Upper lobe of left lung (tissue), 6 donors: ENCODE results near the gene DGLUCY. TPM values are rescaled to one million over a fixed set of nuclear protein-coding genes. Genes with fewer than 3 reads are reported as not detected.

Experiments used
- ATAC-seq, 2 donors: fragments of 200-7000 bp; cut with Tn5 transposase; one replicate each; pipeline ENCODE4 v1.9.1; 2022; ENCODE audit warnings: mild to moderate bottlenecking in 2 of 2, moderate library complexity in 2 of 2; ENCODE audit not compliant: low FRiP score in 2 of 2
- DNase-seq, 2 donors: peaks; one replicate each; pipeline ENCODE4 v3.0.0-alpha.2; 2019 to 2020
- H3K27ac ChIP-seq, 4 donors: fragments of 200-600 bp; sonication (generic); one replicate each; pipeline ENCODE4 v1.5.1; 2016 to 2019
- H3K27me3 ChIP-seq, 4 donors: fragments of 200-600 bp; sonication (generic); one replicate each; pipeline ENCODE4 v1.5.1; 2017 to 2019
- H3K36me3 ChIP-seq, 4 donors: fragments of 200-600 bp; sonication (generic); one replicate each; pipeline ENCODE4 v1.5.1; 2016 to 2019
- H3K4me1 ChIP-seq, 4 donors: fragments of 200-600 bp; sonication (generic); one replicate each; pipeline ENCODE4 v1.5.1; 2018 to 2019
- H3K4me3 ChIP-seq, 4 donors: fragments of 200-600 bp; sonication (generic); one replicate each; pipeline ENCODE4 v1.5.1; 2017 to 2019; ENCODE audit warnings: mild to moderate bottlenecking in 2 of 4, moderate library complexity in 1 of 4
- H3K9me3 ChIP-seq, 4 donors: fragments of 200-600 bp; sonication (generic); one replicate each; pipeline ENCODE4 v1.5.1; 2018 to 2019
- EP300 ChIP-seq, 4 donors: sonication (generic); formaldehyde crosslinking; IDR thresholded peaks; one replicate each; pipeline ENCODE4 v1.5.1; 2017; ENCODE audit warnings: antibody characterized with exemption in 4 of 4, control low read depth in 2 of 4
- POLR2A ChIP-seq, 4 donors: fragments of 450-650 bp; IDR thresholded peaks; one replicate each; pipeline ENCODE4 v1.5.1; 2016 to 2017; ENCODE audit warnings: antibody characterized with exemption in 4 of 4, mild to moderate bottlenecking in 2 of 4
- POLR2AphosphoS5 ChIP-seq, 2 donors: sonication (generic); formaldehyde crosslinking; IDR thresholded peaks; one replicate each; pipeline ENCODE4 v1.5.1; 2017; ENCODE audit warnings: antibody characterized with exemption in 2 of 2
- WGBS, 2 donors: methylation state at CpG; one replicate each; pipeline ENCODE4 v1.1.5; 2017 to 2018; 5-methylcytosine and 5-hydroxymethylcytosine counted together
- total RNA-seq, 6 donors: library from RNA; depleted of rRNA in 4 of 6; stranded (reverse); fragments of >200 nt in 4 of 6; gene quantifications; one replicate each; pipeline versions ENCODE4 v1.1.0 to v1.2.1, GENCODE V29; 2016 to 2021
- TF ChIP-seq, protein P1 (sequence below), 6 experiments: fragments of 450-650 bp in 4 of 6; fragments of 200-600 bp in 2 of 6; sonication (generic) in 2 of 6; IDR thresholded peaks; one replicate each; pipeline ENCODE4 v1.5.1; 2016 to 2019; ENCODE audit warnings: antibody characterized with exemption in 6 of 6
- donor health status: DM: no; HTN: no; CAD: no; lungs with moderate emphysema.
- donor health status: DM: no; HTN: yes; CAD: no; lungs with severe emphysema.

The DGLUCY gene
- total RNA-seq, 6 donors from 2014 or later = 54.7 to 141 (median 80.3) TPM

DNA sequence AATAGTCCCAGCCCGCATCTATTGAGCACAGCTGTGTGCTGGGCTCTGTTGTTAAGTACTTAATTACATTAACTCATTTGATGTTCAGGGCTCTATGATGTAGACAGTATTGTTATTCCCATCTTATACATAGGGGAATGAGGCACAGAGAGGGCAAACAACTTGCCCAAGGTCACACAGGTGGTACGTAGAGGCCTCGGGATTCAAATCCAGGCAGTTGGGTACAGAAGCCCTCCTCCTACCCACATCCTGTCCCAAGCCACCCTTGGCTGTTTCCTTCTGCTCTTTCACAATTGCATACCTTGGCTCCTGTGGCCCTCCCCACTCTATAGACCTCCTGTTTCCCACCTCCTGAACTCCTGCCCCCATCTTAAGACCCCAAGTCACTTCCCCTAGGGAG lies 140.6 kb downstream of the DGLUCY start:
- DNase-seq (no peak), ATAC-seq (peak in 1 of 2 donors; percentile 3)
- H3K9me3 ChIP-seq = no peaks in the 10 kb centered on the region
- no peak overlapping the region for H3K4me3 ChIP-seq
- TF ChIP-seq EP300 (IDR thresholded peaks at IDR 0.05) (no peak), POLR2AphosphoS5 (IDR thresholded peaks at IDR 0.05) (no peak), POLR2A (IDR thresholded peaks at IDR 0.05) (no peak)
- 68 to 75% methylated on average over 3 of the region's 3 CpGs for WGBS, 2 donors
- H3K36me3 ChIP-seq = no peaks in the 10 kb centered on the region
- peak overlapping the region in 3 of 4 donors; percentile 77 to 83 (median 82) for H3K27ac ChIP-seq
- H3K4me1 ChIP-seq = peaks cover 46 to 60% (median 53%) of the 10 kb centered on the region in 4 donors
- no peaks in the 10 kb centered on the region for H3K27me3 ChIP-seq

DNA sequence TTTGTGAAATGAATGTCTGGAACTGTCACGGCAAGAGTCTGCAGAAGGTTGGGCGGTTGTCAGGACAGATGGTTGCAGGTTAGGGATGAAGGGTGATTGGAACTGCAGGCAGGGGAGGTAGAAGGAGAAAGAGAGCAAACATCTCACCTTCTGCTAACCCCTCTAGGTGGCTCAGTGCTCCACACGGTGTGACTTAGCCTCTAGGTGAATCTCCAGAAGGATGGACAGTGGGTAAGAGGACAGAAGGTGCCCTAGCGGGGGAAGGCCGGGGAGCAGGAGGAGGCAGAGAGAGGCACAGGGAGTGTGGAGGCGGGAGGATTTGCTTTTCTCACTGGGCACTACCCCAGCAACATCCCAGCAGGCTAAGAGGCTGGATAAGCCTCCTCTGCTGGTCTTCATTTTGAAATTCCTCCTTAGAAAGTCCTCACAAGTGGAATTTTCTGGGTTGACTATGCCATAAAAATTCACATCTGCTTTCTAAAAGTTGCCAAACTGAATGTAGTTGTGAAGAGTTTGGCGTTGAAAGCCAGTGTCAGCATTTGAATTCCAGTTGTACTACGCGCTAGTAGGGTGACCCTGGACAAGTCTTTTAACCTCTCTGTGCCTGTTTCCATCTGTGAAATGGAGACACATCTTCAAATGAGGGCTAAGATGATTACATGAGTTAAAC lies 141.3 kb downstream of the DGLUCY start:
- WGBS, 2 donors = 87% methylated on average over 9 of the region's 9 CpGs
- Histone ChIP-seq H3K27me3 (no peaks in the 10 kb centered on the region), H3K4me1 (peaks cover 39 to 53% (median 46%) of the 10 kb centered on the region in 4 donors), H3K4me3 (no peak overlapping the region), H3K36me3 (no peaks in the 10 kb centered on the region), H3K27ac (peak overlapping the region in 1 of 4 donors; percentile 24), H3K9me3 (no peaks in the 10 kb centered on the region)
- DNase-seq (no peak), ATAC-seq (no peak)
- TF ChIP-seq POLR2A (IDR thresholded peaks at IDR 0.05) = no peak
- TF ChIP-seq, protein P1, sequence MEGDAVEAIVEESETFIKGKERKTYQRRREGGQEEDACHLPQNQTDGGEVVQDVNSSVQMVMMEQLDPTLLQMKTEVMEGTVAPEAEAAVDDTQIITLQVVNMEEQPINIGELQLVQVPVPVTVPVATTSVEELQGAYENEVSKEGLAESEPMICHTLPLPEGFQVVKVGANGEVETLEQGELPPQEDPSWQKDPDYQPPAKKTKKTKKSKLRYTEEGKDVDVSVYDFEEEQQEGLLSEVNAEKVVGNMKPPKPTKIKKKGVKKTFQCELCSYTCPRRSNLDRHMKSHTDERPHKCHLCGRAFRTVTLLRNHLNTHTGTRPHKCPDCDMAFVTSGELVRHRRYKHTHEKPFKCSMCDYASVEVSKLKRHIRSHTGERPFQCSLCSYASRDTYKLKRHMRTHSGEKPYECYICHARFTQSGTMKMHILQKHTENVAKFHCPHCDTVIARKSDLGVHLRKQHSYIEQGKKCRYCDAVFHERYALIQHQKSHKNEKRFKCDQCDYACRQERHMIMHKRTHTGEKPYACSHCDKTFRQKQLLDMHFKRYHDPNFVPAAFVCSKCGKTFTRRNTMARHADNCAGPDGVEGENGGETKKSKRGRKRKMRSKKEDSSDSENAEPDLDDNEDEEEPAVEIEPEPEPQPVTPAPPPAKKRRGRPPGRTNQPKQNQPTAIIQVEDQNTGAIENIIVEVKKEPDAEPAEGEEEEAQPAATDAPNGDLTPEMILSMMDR (IDR thresholded peaks at IDR 0.05) = no peak
- no peak for TF ChIP-seq EP300 (IDR thresholded peaks at IDR 0.05)
- TF ChIP-seq POLR2AphosphoS5 (IDR thresholded peaks at IDR 0.05) = no peak

DNA sequence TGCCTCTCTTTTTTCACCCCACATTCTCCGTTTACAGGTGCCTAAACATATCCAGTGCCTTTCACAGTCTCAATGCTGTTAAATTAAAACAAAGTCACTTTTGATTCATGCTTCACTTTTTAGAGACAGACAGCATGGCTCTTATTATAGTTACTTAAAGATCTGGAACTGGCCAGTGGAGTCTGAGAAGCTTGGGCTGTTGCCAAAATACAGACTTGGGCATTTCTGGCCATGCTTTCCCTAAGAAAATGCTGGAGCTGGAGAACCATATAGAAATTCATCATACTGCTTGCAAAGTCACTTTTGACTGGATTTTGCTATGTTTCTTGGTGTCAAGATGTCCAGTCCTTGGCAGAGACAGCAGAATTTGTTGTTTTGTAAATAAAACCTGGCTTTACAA lies 142.8 kb downstream of the DGLUCY start:
- TF ChIP-seq, protein P1 (IDR thresholded peaks at IDR 0.05) = no peak
- TF ChIP-seq EP300 (IDR thresholded peaks at IDR 0.05) (no peak), POLR2A (IDR thresholded peaks at IDR 0.05) (no peak), POLR2AphosphoS5 (IDR thresholded peaks at IDR 0.05) (no peak)
- Histone ChIP-seq H3K27me3 (no peaks in the 10 kb centered on the region), H3K27ac (no peak overlapping the region), H3K4me3 (no peak overlapping the region), H3K9me3 (no peaks in the 10 kb centered on the region), H3K4me1 (peaks cover 29 to 38% (median 31%) of the 10 kb centered on the region in 4 donors), H3K36me3 (no peaks in the 10 kb centered on the region)
- DNase-seq (no peak), ATAC-seq (no peak)
- WGBS, 2 donors = 69 to 74% methylated on average over 1 of the region's 1 CpG

DNA sequence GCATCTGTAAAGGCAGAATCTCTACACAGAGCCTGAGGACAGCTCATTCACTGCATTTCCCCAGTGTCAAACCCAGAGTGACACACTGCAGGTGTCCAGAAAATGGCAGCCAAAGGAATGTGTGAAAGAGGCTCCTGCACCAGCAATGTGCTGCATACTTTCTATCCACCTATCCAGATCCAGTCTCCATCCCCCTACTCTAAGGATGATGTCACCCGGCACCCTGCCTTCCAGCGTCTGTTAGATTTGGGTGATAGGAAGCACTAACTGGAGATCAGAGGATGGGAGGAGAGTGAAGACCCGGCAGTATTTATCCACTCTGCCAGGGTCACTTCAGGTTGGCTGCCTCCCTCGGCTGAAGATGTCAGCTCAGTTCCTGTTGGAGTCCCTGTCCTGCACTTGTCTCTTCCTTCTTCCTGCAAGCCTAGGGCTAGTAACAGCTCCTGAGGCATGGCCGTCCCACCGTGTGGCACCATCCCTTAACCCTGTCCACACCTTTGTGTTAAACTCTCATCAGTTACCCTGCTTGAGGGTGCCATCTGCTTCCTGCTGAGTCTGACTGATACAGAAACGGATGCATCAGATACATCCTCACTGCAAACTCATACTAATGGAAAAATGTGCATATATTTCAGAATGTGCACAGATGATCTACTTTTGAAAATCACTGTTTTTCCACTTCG lies 143.6 kb downstream of the DGLUCY start:
- Histone ChIP-seq H3K27ac (peak overlapping the region in 3 of 4 donors; percentile 19 to 63 (median 53)), H3K9me3 (no peaks in the 10 kb centered on the region), H3K4me3 (no peak overlapping the region), H3K27me3 (no peaks in the 10 kb centered on the region), H3K36me3 (no peaks in the 10 kb centered on the region), H3K4me1 (peaks cover 23 to 30% (median 28%) of the 10 kb centered on the region in 4 donors)
- TF ChIP-seq POLR2A (IDR thresholded peaks at IDR 0.05) = no peak
- no peak for TF ChIP-seq EP300 (IDR thresholded peaks at IDR 0.05)
- TF ChIP-seq, protein P1 (IDR thresholded peaks at IDR 0.05) = no peak
- TF ChIP-seq POLR2AphosphoS5 (IDR thresholded peaks at IDR 0.05) = no peak
- WGBS, 2 donors = 40 to 49% methylated on average over 8 of the region's 8 CpGs
- no peak for ATAC-seq
- no peak for DNase-seq

DNA sequence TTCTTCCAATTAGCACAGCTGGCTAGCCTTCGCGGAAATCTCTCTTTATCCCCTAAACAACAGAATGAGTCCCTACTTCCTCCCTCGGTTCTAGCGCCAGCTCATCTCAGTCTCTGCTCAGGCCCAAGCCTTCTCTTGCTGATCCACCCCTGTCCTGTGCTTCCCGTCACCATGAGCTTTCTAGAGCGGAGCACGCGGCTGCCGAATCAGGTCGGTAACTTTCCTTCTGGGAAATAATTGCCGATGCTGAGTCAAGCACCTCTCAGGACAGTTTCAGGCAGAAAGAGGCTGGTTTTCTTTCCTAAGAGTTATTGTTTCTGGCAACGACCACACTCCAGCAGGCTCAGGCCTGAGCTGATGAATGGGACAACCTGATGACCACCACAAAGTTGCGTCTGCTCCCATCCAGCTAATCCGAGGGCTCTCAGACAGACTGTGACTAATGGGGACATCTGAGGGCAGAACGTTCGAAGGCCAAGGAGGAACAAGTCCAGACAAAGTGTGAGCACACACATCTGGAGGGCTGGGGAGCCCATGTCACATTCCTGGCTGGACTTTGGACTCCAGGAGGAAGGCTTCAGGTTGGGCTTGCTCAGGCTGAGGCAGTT lies 144.2 kb downstream of the DGLUCY start:
- Histone ChIP-seq H3K27ac (peak overlapping the region in 3 of 4 donors; percentile 19 to 63 (median 53)), H3K36me3 (no peaks in the 10 kb centered on the region), H3K4me3 (no peak overlapping the region), H3K4me1 (peaks cover 18 to 24% (median 22%) of the 10 kb centered on the region in 4 donors), H3K9me3 (no peaks in the 10 kb centered on the region), H3K27me3 (no peaks in the 10 kb centered on the region)
- 33 to 49% methylated on average over 15 to 16 of the region's 16 CpGs for WGBS, 2 donors
- DNase-seq = peak in 1 of 2 donors; percentile 45
- ATAC-seq = peak; percentile 24 to 25
- TF ChIP-seq POLR2A (IDR thresholded peaks at IDR 0.05) (no peak), EP300 (IDR thresholded peaks at IDR 0.05) (peak in 1 of 4 donors; percentile 13), POLR2AphosphoS5 (IDR thresholded peaks at IDR 0.05) (peak; percentile 6 to 44)
